H54 (cell line): ENCODE data around the gene RNF227.

Source experiments
- DNase-seq: peaks from one replicate; pipeline ENCODE4 v3.0.0; 2011; ENCODE audit warnings: low spot score, mixed read lengths; ENCODE audit not compliant: insufficient read length
- FAIRE-seq: peaks from 3 replicates; lab custom pipeline; 2011; peaks lifted over from hg19 to GRCh38; lab: Jason Lieb, UNC
- POLR2A ChIP-seq: IDR thresholded peaks from 2 replicates; pipeline ENCODE4 v1.6.1; 2011; ENCODE audit warnings: low read depth, mild to moderate bottlenecking, low read length

RNF227 gene

GRCh38 chr17:7889166-7889955 is 26.7 kb downstream of the RNF227 start:
- TF ChIP-seq POLR2A, result no peak
- DNase-seq, result peak; percentile 96
- FAIRE-seq, result peak; percentile 50

- TF ChIP-seq POLR2A, result no peak
- no peak for FAIRE-seq
- no peak for DNase-seq
Measured at GRCh38 chr17:7888184-7888920, 27.7 kb downstream of the RNF227 start, which contains the start of gene CHD3. CHD3 (plus strand) TSS chr17:7888789; CDS start chr17:7889001, 212 bp downstream.

- DNase-seq, result peak; percentile 91
- no peak for TF ChIP-seq POLR2A
- FAIRE-seq, result peak; percentile 38
Measured at GRCh38 chr17:7887482-7888183, 28.5 kb downstream of the RNF227 start.

- no peak for TF ChIP-seq POLR2A
- FAIRE-seq (no peak), DNase-seq (no peak)
Measured at GRCh38 chr17:7887038-7887481, 29.0 kb downstream of the RNF227 start.

- FAIRE-seq, result no peak
- DNase-seq, result peak; percentile 45
- TF ChIP-seq POLR2A, result no peak
Measured at GRCh38 chr17:7886227-7887037, 29.7 kb downstream of the RNF227 start.

GRCh38 chr17:7885367-7886226 is 30.5 kb downstream of the RNF227 start:
- FAIRE-seq (no peak), DNase-seq (peak; percentile 48)
- TF ChIP-seq POLR2A, result peak; percentile 29

- TF ChIP-seq POLR2A, result peak; percentile 55; the same call in 1 of the 2 replicates
- FAIRE-seq (no peak), DNase-seq (no peak)
Measured at GRCh38 chr17:7884581-7885366, 31.3 kb downstream of the RNF227 start.

- TF ChIP-seq POLR2A, result no peak
- FAIRE-seq, result no peak
- DNase-seq, result peak; percentile 37
Measured at GRCh38 chr17:7883781-7884386, 32.2 kb downstream of the RNF227 start.

- DNase-seq (no peak), FAIRE-seq (no peak)
- no peak for TF ChIP-seq POLR2A
Measured at GRCh38 chr17:7882629-7883028, 33.5 kb downstream of the RNF227 start.

GRCh38 chr17:7882068-7882467 is 34.0 kb downstream of the RNF227 start:
- no peak for TF ChIP-seq POLR2A
- DNase-seq (no peak), FAIRE-seq (no peak)
